Medulla oblongata (tissue), 1 donor: ENCODE measurements around the gene NSMCE1.

Source experiments
- DNase-seq: peaks from one replicate; pipeline ENCODE4 v3.0.0-alpha.2; 2015; ENCODE audit errors: extremely low spot score

NSMCE1 gene

DNA sequence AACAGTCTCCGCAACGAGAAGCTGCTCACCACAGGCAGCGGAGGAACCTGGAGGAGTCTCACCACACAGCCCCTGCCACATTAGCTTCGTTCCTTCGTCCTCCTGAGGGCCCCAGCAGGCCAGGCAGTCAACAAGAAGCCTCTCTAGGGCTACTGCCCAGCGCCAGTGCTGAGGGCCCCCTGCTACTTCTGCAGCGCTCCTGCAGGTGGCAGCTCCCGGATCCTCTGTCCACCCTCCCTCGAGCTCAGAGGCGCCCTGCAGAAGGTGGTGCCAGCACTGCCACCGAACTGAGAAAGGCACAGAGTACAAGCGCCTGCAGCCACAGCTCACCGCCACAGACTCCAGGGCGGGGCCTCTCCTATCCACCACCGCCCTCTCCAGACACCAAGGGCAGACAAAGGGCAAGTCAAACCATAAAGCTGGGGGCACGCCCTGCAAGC, 38.0 kb downstream of the NSMCE1 start:
- no peak for DNase-seq

DNA sequence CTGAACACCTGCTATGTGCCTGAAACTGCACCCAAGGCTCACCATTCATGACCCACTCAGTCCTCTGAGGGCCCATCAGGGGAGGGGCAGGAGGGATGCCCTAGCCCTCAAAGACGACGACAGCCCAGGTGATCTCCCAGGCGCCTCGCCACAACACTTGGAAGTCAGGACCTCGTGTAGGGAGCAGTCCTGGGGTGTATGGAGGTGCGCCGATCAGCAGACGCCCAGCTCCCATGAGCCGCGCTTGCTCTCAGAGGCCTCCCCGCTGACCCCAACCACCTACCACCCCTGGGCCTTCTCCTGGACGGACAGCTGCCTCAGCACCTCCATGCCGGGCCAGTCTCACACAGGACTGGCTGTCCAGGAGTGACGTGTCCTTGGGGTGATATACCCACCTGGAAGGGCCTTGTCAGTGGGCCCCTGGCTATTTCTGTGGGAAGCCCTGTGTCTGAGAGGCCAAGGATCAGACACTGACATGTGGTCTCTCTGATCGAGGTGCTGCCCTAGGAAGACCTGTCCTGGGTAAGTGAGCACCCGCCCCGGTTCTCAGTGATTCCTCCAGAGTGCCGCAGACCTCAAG, 38.6 kb downstream of the NSMCE1 start:
- DNase-seq: no peak

DNA sequence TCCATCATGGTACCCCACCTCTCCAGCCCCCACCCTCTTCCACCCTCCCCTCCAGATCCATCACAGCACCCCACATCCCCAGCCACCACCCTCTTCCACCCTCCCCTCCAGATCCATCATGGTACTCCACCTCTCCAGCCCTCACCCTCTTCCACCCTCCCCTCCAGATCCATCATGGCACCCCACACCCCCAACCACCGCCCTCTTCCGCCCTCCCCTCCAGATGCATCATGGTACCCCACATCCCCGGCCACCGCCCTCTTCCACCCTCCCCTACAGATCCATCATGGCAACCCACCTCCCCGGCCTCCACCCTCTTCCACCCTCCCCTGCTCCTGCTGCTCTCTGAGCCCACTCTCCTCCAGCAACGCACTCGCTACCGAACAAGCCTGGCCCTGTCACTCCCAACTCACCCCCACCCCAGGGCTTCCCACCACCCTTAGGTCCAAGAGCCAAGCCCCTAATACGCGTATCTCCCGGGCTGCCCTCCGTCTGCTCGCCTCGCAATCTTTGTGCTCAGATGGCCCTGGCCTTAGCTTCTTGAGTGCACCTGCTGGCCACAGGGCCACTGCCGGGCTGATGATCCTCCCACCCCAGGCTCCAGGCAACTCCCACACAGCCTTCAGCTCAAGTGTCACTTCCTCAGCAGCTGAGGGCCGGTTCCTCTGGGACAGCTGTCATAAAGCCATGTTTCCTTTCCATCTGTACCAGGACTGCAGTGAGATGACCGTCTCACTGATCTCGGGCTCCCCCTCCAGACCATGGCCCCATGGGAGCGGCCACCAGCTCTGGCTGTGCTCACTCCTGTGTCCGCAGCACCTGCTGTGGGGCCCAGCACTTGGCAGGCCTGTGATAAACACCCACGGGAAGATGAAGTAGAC, 39.7 kb downstream of the NSMCE1 start:
- no peak for DNase-seq

DNA sequence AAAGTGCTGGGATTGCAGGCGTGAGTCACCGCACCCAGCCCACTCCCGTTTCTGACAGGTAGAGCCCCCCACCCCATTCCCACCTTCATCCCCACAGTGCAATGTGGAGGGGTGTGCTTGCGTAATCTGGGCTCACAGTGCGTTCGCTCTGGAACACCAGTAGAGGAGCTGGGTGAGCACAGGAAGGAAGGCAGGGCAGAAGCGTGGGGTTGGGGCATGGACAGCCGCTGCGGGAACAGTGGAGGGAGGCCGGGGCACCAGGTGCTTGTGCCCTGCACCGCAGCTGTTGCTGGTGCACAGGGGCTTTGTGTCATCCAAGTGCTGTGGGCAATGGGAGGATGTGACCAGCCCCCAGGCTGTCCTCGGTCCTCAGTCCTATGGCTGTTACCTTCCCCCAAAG, 40.5 kb downstream of the NSMCE1 start:
- no peak for DNase-seq

DNA sequence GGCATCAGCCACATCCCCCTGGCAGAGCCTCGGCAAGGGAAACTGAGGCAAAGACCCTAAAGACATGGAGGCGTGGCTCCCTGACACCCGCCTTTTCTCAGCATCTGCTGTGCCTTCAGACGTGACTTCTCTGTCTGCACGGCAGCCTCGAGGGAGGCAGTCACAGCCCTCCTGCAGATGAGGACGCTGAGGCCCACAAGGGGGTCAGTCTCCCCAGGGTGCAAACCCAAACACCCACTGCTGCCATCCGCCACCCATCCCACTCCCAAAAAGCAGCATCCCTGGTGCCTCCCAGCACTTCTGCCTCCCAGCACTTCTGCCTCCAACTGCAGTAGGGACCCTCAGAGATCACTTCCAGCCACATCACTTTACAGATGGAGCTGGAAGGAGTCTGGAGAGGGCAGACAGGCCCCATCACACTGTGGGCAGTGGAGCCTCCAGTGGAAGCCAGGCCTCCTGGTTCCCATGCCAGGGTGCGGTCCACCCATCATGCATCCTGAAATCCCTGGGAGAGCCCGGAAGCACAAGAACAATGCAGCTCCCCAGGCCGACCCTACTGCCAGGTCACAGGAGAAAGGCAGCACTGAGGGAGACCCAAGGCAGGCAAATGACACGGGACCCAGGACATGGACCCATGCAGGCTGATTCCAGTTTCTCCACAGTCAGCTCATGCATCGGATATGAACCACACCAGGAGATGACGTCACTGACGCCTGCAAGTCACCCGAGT, 41.4 kb downstream of the NSMCE1 start:
- no peak for DNase-seq

DNA sequence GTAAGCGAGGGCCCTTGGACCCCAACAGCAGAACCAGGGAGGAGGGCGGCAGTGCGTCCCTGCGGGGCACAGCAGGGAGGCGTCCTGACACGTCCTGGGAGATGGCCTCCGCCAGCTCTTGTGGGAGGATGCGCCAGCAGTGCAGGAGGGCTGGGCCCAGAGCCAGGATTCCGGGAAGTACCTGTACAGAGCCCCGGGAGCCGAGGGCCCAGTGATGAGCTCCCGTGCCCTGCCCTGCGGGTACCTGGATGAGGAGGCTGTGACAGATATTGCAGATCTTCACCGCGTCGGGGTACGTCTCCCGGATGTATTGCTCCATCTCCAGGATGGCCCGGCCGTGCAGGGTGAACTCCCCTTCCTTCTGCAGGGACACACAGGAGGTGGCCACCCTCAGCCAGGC, 42.1 kb downstream of the NSMCE1 start:
- no peak for DNase-seq

DNA sequence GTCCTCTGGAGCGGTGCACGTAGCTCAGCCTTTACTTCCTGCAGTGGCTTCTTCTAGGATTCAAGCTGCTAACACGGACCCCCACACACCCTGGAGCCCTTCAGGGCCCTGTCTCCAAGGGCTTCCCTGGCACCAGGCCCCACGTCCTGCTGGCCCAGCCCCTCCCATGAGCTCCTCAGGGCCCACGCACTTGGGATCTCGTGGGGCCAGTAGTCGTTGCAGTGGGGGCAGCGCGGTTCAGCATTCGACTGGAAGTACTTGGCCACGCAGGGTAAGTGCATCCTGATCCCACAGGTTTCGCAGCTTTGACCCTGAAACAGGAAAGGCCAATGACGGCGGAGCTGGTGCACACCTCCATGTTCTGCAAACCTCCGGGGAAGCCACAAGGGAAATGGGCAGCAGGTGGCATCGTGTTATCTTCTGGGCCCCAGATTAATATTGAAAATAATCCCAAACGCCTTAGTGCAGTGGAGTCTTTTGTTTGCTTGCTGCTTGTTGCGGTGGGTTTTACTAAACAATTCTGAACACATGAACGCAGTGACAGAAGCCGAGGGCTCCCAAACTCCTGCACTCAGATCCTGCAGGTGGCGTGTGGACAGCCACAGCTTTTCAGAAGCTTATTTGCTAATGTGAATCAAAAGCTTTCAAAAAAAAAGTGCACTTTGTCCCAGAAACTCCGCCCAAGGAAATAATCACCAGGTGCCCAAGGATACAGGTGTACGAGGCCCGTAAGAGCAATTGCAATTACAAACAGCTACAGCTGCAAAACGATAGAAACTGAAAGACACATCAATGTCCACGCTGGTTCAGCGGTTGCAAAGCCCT, 42.8 kb downstream of the NSMCE1 start:
- DNase-seq: no peak

DNA sequence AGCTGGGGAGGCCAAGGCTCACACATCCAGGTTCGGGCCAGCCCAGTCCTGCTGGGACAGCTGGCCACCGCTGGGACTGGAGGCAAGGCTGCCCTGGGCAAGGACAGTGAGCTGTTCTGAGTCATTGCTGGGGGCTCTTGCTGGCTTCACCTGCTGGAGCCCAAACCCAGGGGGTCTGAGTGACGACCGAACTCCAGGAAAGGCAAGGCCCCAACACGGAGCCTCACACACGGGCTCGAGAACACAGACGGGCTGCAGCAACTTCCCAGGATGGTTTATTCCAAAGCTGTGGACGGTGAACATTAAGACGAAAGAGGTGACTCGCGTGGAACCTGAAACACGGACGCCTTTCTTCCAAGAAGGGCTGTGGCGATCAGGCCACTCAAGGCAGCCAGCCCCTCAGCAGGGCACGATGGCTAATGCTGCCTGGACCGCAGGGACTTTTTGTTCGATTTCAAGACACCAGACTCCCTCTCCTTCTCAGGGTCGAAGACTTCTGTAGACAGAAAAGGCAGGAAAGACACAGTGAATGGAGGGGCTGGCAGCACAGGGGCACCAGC, 43.8 kb downstream of the NSMCE1 start:
- DNase-seq: no peak

DNA sequence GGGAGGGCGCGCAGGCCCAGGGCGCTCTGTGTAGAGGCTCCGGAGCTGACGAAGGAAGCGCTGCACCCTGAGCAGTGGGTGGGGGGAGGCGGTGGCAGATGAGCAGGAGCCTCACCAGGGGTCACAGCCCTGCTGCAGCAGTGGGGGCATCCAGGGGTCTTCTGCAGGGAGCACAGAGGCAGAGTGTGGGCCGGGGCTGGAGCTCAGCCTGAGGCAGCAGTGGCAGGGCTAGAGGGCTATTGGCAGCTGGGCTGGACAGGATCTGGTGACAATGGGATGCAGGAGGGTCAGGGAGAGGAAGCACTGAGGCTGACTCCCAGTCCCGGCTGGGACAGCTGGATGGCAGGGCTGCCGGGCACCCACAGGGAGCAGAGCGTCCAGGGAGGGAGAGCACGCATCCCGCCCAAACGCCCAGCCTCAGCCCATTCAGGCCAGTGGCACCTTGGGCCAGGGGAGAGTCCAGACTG, 44.3 kb downstream of the NSMCE1 start:
- DNase-seq: no peak

DNA sequence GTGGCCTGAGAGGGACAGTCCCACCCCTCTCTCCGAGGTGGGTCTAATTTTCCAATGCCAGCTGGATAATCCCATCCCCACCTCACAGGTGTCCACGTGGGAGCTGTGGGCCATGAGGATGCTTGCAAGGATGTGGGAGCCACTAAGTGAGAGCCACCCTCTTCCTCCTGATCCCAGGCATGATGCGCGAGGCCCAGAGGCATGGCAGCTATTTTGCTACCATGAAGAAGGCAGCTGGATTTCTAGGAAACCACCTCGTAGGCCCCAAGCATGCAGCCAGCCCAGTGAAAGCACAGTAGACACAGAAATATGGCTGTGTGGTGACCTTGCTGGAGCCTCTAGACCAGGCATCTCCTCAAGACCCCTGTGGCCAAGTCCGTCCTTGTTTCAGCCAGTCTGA, 44.9 kb downstream of the NSMCE1 start:
- no peak for DNase-seq

DNA sequence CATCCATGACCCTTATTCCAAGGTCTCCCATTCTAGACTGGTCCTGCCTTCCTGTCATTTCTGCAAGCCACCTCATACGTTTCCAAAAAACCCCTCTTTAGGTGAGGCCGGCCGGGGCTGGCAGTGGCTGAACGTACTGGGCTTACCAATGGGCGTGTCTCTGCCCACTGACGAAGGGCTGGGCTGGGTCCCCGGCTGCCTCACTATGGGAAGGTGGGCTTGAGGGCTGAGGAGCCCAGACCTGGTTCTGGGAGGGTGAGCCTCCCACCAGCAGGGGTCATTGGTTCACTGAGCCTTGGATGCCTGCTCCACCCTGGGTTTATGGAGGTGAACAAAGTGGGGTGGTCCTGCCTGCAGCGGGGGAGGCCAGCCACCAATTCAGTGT, 45.4 kb downstream of the NSMCE1 start:
- DNase-seq: no peak

DNA sequence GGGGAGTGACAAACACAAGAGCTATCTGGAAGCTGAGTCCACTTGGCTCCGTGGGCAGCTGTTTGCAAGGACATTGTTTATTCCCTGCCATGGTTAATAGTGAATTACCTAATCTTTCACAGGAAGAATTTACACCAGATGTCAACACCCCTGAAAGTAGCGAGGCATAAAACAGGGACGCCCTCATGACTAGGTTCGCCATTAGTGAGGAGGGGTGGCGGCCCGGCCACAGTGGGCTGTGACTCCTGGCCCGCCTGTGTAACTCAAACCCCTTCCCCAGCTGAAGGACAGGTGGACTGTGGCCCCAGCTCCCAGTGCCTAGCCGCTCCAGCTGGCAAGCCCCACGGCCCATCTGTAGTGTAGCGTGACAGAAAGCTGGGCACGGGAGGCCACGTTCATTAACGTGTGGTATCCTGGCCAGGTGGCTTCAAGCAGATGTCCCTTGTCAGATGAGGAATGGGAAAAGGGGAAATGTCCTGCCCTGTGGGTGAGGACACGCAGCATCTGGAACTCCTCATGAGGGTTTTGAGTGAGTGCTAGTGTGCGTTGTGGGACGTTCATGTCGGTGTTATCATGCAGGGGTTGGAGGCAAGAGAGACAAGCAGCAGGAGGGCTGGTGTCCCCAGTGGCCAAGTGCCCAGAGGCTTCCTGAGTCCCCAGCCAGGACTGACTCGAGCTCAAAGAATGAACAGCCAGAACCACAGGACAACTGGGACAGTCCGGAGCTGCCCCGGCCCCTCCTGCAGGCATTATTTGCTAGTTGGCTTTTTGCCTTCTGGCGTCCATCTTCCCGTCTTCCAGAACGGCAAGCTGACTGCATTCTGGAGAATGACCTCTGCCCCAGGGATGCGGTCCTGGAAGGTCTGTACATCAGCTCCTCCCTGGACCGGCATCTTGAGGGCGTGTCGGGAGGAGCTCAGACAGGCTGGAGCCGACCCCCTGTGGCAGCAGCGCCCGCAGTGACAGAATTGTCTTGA, 46.0 kb downstream of the NSMCE1 start:
- DNase-seq: no peak

DNA sequence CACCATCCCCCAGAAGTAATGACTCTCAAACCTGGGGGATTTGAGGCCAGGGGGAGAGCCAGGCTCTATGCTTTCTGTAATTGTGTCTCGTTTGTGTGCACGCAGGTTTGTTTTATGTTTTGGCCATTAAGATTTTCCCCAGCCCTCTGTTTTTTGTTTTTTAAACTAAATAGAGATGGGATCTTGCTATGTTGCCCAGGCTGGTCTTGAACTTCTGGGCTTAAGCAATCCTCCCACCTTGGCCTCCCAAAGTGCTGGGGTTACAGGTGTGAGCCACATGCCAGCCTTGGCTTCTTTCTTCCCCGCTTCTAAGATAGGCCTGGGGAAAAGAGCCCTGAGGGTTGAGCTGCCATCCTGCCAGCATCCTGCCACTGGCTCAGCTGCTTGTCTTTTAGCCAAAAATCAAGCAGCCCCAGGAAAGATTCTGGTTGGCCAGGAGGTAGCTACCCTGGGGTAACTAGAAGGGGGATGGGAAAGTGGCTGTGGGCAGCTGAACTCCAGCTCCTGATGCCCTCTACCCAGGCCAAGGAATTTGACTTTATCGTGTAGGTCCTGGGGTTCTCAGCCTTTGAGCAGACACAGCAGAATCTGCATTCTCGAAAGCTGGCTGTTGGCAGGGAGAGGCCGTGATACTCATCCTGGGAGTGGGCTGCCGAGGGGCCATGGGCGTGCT, 46.9 kb downstream of the NSMCE1 start:
- no peak for DNase-seq

DNA sequence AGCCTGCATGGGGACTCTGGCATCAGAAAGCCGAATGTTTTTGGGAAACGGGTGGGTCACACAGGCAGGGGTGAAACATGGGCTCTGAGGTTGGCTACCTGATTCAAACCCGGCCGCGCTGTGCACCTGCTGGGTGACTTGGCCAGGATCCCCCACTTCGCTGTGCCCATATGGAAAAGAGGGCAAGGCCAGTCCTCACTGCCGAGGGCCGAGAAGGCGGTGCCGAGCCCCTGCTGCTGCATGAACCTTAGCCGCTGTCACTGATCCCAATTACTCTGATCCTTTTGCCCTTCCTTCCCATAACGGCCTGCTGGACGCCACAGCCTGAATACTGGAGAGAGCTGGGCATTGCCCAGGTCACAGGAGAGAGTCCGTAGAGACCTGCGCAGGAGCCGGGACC, 47.6 kb downstream of the NSMCE1 start:
- no peak for DNase-seq

DNA sequence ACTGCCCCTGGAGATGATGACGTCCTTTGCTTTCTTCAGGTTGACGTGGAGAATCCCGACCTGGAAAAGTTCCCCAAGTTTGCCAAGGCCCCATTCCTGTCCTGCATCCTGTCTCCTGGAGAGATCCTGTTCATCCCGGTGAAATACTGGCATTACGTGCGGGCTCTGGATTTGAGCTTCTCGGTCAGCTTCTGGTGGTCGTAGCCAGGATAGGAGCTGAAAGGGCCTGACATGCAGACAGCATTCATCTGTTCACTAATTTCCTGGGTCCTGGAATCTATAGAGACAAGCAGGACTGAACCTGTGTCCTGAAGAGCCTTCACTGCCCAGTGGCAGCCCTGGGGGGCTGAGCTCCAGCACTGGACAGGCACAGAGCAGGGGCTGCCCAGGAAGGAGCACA, 48.0 kb downstream of the NSMCE1 start:
- DNase-seq: no peak

DNA sequence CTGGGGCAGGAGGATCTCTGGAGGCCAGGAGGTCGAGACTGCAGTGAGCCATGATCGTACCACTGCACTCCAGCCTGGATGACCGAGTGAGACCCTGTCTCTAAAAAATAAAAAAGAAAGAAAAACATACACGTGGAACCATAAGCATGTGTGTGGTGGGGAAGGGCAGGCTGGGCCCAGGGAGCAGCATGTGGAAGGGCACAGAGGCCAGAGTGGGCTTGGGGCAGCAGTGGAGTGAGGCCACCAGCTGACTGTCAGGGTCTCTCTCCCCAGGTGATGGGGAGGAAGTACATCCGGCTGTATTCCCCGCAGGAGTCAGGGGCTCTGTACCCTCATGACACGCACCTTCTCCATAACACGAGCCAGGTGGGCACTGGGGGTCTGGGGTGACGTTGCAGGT, 48.5 kb downstream of the NSMCE1 start:
- no peak for DNase-seq

DNA sequence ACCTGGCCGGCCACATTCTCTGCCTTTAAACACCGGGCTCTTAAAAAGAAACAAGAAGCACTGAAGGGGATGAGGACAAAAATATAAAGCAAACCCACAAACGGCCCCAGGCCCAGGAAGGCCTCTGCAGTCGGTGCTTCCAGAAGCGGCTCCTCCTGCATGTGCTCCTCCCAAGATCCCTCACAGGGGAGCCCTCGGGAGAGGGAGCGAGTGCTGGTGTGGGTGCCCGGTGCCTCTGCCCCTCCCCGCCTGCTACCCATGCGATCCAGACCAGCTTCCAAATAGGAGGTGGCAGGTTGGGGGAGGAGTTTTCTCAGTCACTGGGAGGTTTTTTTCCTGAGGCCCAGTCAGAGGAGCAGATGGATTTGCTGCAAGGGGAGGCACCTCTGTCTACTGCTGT, 49.4 kb downstream of the NSMCE1 start:
- DNase-seq: no peak

DNA sequence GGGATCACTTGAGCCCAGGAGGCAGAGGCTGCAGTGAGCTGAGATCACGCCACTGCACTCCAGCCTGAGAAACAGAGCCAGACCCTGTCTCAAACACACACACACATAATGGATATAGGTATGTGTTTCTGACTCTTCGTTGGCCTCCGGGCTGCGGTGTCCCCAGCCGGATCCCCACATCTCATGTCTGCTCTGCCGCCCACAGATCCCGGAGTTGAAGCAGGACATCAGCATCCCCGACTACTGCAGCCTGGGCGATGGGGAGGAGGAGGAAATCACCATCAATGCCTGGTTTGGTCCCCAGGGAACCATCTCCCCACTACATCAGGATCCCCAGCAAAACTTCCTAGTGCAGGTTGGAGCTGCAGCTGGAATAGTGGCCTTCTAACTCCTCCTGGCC, 49.8 kb downstream of the NSMCE1 start:
- DNase-seq: no peak

DNA sequence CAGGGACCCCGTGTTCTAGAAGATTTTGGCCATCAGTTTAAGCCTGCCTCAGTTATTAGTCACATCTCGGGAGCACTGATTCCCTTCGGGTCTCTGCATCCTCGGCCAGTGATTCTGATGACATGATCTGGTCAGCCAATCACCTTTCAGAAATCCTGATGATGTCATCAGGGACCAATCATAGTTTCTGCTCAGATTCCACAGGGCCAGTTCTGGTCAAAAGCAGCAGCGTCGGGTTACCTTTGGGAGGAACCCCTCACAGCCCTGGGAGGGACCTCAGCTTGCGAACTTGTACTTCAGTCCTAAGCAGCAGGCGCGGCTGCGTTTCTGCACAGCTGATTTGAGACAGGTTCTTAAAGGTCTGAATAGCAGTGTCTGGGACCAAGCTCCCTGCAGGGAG, 51.3 kb downstream of the NSMCE1 start:
- peak; percentile 25 for DNase-seq
